Right atrium auricular region (tissue), 2 donors: ENCODE results near the gene NINL. TPM values are rescaled to one million over a fixed set of nuclear protein-coding genes. Genes with fewer than 3 reads are reported as not detected.

Experiments
- DNase-seq: peaks from one replicate; pipeline ENCODE4 v3.0.0-alpha.2; 2019; ENCODE audit warnings: low spot score
- H3K27ac ChIP-seq, 2 donors: fragments of 200-600 bp; sonication (generic); 1 replicate in 1 of 2; 2 replicates in 1 of 2; pipeline ENCODE4 v1.5.1; 2016 to 2019
- H3K27me3 ChIP-seq, 2 donors: fragments of 200-600 bp; sonication (generic); one replicate each; pipeline versions ENCODE4 v1.5.1 to v1.6.0; 2017 to 2019
- H3K36me3 ChIP-seq: fragments of 200-600 bp; sonication (generic); one replicate; pipeline ENCODE4 v1.5.1; 2016
- H3K4me1 ChIP-seq, 2 donors: fragments of 200-600 bp; sonication (generic); one replicate each; pipeline versions ENCODE4 v1.5.1 to v1.6.0; 2017 to 2019
- H3K4me3 ChIP-seq, 2 donors: fragments of 200-600 bp; sonication (generic); 1 replicate in 1 of 2; 2 replicates in 1 of 2; pipeline ENCODE4 v1.5.1; 2017 to 2019; ENCODE audit warnings: mild to moderate bottlenecking in 1 of 2, moderate library complexity in 1 of 2
- H3K9me3 ChIP-seq, 2 donors: fragments of 200-600 bp; sonication (generic); one replicate each; pipeline ENCODE4 v1.5.1; 2019
- total RNA-seq, 2 donors: library from RNA; depleted of rRNA; stranded (reverse); fragments of >200 nt; gene quantifications; one replicate each; pipeline ENCODE4 v1.1.0, GENCODE V29; 2016
- TF ChIP-seq, protein P1 (sequence below), 2 donors: fragments of 200-600 bp; sonication (generic); IDR thresholded peaks; one replicate each; pipeline ENCODE4 v1.5.1; 2019; ENCODE audit warnings: antibody characterized with exemption in 2 of 2

The NINL gene
- total RNA-seq, 2 donors from 2014 or later = 3.7 to 4.8 TPM

DNA sequence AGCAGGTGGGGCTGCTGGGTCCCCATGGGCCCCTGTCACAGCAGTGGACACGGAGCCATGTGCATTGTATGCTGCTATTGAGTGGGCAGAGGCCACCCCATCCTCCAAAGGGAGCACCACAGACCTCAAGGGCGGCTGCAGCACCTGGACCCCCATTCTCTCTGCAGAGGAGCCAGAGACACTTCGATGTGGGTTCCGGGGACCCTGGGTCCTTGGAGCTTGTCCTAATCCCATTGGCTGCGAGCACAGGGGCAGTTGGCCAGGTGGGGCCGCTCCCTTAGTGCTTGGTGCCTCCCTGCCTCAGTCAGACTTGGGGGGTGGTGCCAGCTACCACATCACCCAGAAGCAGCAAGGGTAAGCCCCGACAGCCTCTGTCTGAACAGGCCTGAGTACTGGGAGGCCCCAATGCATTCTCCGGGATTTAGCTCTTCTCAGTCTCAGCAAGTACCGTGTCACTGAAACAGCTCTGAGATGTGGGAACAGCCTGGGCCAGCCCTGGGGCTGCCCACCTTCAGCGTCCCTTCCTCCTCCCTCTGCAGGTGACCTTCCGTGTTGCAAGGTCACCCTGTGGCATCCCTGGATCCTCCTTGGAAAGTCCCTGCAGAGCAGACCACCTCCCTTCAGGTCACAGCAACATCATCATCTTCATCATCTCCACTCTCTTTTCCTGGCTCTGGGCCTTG, 104.0 kb downstream of the NINL start:
- no peak for DNase-seq
- peaks cover 3% of the 10 kb centered on the region for H3K36me3 ChIP-seq

DNA sequence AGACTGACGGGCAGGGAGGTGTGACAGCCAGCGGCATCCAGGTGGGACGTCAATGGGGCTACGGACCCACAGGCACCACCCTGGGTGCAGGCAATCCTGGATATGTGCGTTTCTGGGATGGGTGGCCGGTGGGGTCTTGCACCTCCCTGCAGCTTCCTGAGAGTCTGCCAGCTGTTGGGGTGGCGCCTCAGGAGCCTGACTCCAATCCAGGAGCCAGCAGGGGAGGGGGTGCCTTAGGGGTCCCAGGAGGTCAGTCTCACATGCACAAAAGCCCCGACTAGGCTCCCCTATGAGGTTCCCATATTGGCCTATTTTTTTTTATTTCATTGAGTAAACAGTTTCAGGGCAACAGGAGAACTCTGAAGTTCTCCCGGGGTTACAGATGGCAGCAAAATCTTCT, 104.5 kb downstream of the NINL start:
- Histone ChIP-seq H3K27me3 (no peaks in the 10 kb centered on the region), H3K4me3 (no peak overlapping the region), H3K27ac (no peak overlapping the region), H3K9me3 (no peaks in the 10 kb centered on the region), H3K36me3 (peaks cover 3% of the 10 kb centered on the region), H3K4me1 (peaks cover 0 to 9% of the 10 kb centered on the region in 2 donors)
- TF ChIP-seq, protein P1, sequence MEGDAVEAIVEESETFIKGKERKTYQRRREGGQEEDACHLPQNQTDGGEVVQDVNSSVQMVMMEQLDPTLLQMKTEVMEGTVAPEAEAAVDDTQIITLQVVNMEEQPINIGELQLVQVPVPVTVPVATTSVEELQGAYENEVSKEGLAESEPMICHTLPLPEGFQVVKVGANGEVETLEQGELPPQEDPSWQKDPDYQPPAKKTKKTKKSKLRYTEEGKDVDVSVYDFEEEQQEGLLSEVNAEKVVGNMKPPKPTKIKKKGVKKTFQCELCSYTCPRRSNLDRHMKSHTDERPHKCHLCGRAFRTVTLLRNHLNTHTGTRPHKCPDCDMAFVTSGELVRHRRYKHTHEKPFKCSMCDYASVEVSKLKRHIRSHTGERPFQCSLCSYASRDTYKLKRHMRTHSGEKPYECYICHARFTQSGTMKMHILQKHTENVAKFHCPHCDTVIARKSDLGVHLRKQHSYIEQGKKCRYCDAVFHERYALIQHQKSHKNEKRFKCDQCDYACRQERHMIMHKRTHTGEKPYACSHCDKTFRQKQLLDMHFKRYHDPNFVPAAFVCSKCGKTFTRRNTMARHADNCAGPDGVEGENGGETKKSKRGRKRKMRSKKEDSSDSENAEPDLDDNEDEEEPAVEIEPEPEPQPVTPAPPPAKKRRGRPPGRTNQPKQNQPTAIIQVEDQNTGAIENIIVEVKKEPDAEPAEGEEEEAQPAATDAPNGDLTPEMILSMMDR (IDR thresholded peaks at IDR 0.05) = no peak
- no peak for DNase-seq

More for the DNA sequence above, 104.0 kb downstream of the NINL start:
- Histone ChIP-seq H3K27ac (no peak overlapping the region), H3K4me1 (peaks cover 0 to 12% of the 10 kb centered on the region in 2 donors), H3K9me3 (no peaks in the 10 kb centered on the region), H3K4me3 (no peak overlapping the region), H3K27me3 (no peaks in the 10 kb centered on the region)
- TF ChIP-seq, protein P1 (IDR thresholded peaks at IDR 0.05) = no peak

DNA sequence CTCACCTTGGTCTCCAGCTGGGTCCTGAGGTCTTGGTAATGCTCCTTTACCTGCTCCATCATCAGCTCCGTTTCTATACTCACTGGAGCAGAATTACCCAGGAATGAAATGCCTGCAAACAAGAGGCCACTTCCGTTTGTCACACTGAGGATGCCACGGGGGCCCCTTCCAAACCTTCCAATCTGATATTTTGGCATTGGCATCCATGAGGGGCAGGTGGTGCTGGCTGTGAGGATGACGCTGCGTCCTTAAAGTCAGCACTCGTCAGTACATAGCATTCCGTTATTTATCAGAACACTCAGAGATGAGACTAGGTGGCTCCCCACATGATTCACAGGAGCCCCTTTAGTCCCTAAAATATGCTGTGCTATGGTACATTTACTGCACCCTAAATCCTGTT, 105.2 kb downstream of the NINL start:
- Histone ChIP-seq H3K27me3 (no peaks in the 10 kb centered on the region), H3K9me3 (no peaks in the 10 kb centered on the region), H3K27ac (no peak overlapping the region), H3K36me3 (peaks cover 3% of the 10 kb centered on the region), H3K4me1 (peaks cover 0 to 9% of the 10 kb centered on the region in 2 donors), H3K4me3 (no peak overlapping the region)
- TF ChIP-seq, protein P1 (IDR thresholded peaks at IDR 0.05) = no peak
- no peak for DNase-seq

DNA sequence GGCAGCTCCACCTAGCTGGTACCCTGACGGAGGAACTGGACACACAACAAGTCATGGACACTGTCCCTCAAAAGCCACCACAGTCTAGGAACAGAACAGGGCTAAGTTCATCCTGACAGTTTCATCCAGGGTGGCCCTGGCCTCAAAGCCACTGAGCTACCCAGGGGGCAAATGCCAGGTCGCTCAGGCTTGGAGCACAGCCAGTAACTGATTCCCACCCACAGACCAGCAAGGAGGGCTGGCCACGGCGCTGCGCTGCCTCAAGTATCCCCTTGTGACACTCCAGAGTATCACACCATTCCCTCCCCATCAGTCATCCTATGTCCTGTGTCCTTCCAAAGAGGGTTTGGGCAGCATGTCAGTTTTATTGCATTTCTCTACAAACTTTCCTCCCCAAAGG, 105.7 kb downstream of the NINL start:
- DNase-seq = no peak
- Histone ChIP-seq H3K4me3 (no peak overlapping the region), H3K27me3 (no peaks in the 10 kb centered on the region), H3K4me1 (peaks cover 0 to 9% of the 10 kb centered on the region in 2 donors), H3K9me3 (no peaks in the 10 kb centered on the region), H3K36me3 (peaks cover 3% of the 10 kb centered on the region), H3K27ac (no peak overlapping the region)
- TF ChIP-seq, protein P1 (IDR thresholded peaks at IDR 0.05) = no peak

DNA sequence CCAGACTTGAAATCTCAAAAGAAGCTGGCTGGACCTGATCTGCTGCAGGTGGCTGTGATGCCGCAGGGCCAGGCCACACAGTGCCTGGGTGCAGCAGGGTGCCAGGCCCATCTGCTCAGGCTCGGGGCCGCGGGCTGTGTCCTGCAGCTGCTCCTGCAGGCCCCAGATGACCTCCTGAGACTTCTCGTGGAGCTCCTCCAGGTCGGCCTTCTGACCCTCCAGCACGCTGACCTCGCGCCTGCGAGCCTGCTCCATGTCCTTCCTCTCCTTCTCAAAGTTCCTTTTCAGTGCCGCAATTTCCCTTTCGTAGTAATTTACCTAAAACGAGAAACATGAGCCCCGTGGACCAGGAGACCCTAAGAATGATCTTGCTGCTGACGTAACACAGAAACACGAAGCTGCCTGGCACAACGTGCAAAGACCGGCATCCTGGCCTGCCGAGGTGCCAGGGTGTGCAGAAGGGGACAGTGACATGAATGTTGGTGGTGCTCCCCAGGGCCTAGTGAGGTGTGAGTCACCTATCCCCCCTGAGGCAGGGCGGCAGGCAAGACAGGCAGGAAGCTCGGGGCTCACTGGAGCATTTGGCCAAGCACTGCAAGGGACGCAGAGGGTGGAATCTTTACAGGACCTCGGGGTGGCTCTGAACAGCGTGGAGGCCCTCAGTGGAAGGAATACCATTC, 106.3 kb downstream of the NINL start:
- DNase-seq = no peak
- H3K4me3 ChIP-seq = no peak overlapping the region
- H3K36me3 ChIP-seq = peaks cover 3% of the 10 kb centered on the region
- H3K27ac ChIP-seq = no peak overlapping the region
- H3K9me3 ChIP-seq = no peaks in the 10 kb centered on the region
- TF ChIP-seq, protein P1 (IDR thresholded peaks at IDR 0.05) = no peak
- H3K27me3 ChIP-seq = no peaks in the 10 kb centered on the region
- H3K4me1 ChIP-seq = peaks cover 0 to 9% of the 10 kb centered on the region in 2 donors
